ENCODE data around the gene RPA3. TPM values are rescaled to one million over a fixed set of nuclear protein-coding genes. Genes with fewer than 3 reads are reported as not detected.

Gene RPA3
- total and polyA plus RNA-seq, 7 donors: 10.8 to 24.8 (median 13.8) TPM

- peaks cover 0 to 29% of the 10 kb centered on the region in 2 donors for H3K36me3 ChIP-seq (ENCODE audit: insufficient read depth in 1 of 2, low read depth in 1 of 2)
- H3K27ac ChIP-seq: no peak overlapping the region
- TF ChIP-seq CTCF (IDR thresholded peaks at IDR 0.05): no peak
- DNase-seq (no peak), ATAC-seq (no peak)
- intact Hi-C loops (cut with DNase I): no loop called here
- no peaks in the 10 kb centered on the region for H3K27me3 ChIP-seq (ENCODE audit: insufficient read depth in 3 of 3, low read length in 2 of 3)
- H3K4me3 ChIP-seq: peak overlapping the region; percentile 89
- H3K9me3 ChIP-seq: no peaks in the 10 kb centered on the region
- WGBS, 3 donors: 12 to 18% (median 16%) methylated on average over 5 of the region's 5 CpGs
- H3K4me1 ChIP-seq: peaks cover 16% of the 10 kb centered on the region
These were observed 79.0 kb downstream of the RPA3 start for GRCh38 chr7:7639421-7639820.

- Histone ChIP-seq H3K36me3 (ENCODE audit: insufficient read depth in 1 of 2, low read depth in 1 of 2) (peaks cover 0 to 10% of the 10 kb centered on the region in 2 donors), H3K27me3 (ENCODE audit: insufficient read depth in 3 of 3, low read length in 2 of 3) (no peaks in the 10 kb centered on the region), H3K4me3 (no peak overlapping the region), H3K9me3 (no peaks in the 10 kb centered on the region), H3K4me1 (no peaks in the 10 kb centered on the region), H3K27ac (no peak overlapping the region)
- intact Hi-C loops (cut with DNase I): no loop called here
- no peak for ATAC-seq
- 94 to 100% (median 96%) methylated on average over 1 of the region's 1 CpG for WGBS, 3 donors
- TF ChIP-seq CTCF (IDR thresholded peaks at IDR 0.05): no peak
- DNase-seq: no peak
These were observed 87.6 kb downstream of the RPA3 start for GRCh38 chr7:7630626-7631329.

DNA sequence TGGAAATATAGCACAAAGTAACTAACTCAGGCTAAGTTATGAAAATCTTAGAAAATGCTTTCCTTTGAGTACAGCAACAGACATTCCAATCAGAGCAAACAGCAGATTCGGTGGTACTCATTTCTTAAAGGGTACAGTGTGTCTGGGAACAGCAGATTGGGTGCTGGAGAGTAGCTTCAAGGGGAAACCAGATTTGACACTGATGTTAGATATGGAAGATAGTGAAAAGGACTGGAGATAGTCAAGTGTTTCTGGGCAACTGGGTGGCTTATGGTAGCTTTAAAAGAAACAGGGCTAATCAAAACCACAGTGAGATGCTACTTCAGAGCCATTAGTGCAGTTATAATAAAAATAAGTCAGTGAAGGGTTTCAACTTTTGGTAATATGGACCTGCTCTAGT, 89.9 kb downstream of the RPA3 start:
- ATAC-seq: no peak
- WGBS, 3 donors: 77 to 97% (median 81%) methylated on average over 1 of the region's 1 CpG
- intact Hi-C loops (cut with DNase I): no loop called here
- Histone ChIP-seq H3K36me3 (ENCODE audit: insufficient read depth in 1 of 2, low read depth in 1 of 2) (no peaks in the 10 kb centered on the region), H3K9me3 (no peaks in the 10 kb centered on the region), H3K4me1 (no peaks in the 10 kb centered on the region), H3K27ac (no peak overlapping the region), H3K4me3 (no peak overlapping the region), H3K27me3 (ENCODE audit: insufficient read depth in 3 of 3, low read length in 2 of 3) (no peaks in the 10 kb centered on the region)
- no peak for TF ChIP-seq CTCF (IDR thresholded peaks at IDR 0.05)
- no peak for DNase-seq

GRCh38 chr7:7620644-7621210, 97.7 kb downstream of the RPA3 start:
- intact Hi-C loops (cut with DNase I): no loop called here
- TF ChIP-seq CTCF (IDR thresholded peaks at IDR 0.05): no peak
- Histone ChIP-seq H3K27ac (no peak overlapping the region), H3K4me1 (no peaks in the 10 kb centered on the region), H3K27me3 (ENCODE audit: insufficient read depth in 3 of 3, low read length in 2 of 3) (no peaks in the 10 kb centered on the region), H3K36me3 (ENCODE audit: insufficient read depth in 1 of 2, low read depth in 1 of 2) (no peaks in the 10 kb centered on the region), H3K4me3 (no peak overlapping the region), H3K9me3 (no peaks in the 10 kb centered on the region)
- ATAC-seq (no peak), DNase-seq (no peak)

DNA sequence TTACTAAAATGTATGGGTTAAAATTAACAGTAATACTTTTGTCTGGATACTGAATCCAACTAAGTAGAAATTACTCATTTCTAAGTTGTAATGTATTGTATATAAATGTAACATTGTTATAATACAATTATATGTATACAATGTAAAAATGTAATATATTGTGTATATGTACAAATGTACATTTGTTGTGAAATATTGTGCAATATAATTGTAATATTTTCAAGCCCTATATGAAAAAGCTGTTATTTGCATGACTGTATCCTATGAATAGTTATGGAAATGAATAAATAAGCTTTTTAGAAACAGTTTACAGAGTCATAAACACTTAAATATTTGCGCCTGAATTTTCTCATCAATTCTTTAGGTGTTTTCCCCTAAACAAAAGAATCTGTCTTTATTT, 98.2 kb downstream of the RPA3 start:
- Histone ChIP-seq H3K4me3 (no peak overlapping the region), H3K36me3 (ENCODE audit: insufficient read depth in 1 of 2, low read depth in 1 of 2) (no peaks in the 10 kb centered on the region), H3K27me3 (ENCODE audit: insufficient read depth in 3 of 3, low read length in 2 of 3) (no peaks in the 10 kb centered on the region), H3K9me3 (no peaks in the 10 kb centered on the region), H3K27ac (no peak overlapping the region), H3K4me1 (no peaks in the 10 kb centered on the region)
- WGBS, 3 donors: 95 to 100% (median 99%) methylated on average over 1 of the region's 1 CpG
- ATAC-seq: no peak
- TF ChIP-seq CTCF (IDR thresholded peaks at IDR 0.05): no peak
- no peak for DNase-seq
- intact Hi-C loops (cut with DNase I): no loop called here
